HG02938 (cell line): Measurements from ENCODE around the gene BCAS1.

ENCODE experiments used
- ATAC-seq: cut with Tn5 transposase; IDR thresholded peaks from one replicate; pipeline ENCODE4 v1.9.1; 2021; ENCODE audit warnings: mild to moderate bottlenecking, moderate library complexity; ENCODE audit not compliant: unreplicated experiment

The BCAS1 gene

DNA sequence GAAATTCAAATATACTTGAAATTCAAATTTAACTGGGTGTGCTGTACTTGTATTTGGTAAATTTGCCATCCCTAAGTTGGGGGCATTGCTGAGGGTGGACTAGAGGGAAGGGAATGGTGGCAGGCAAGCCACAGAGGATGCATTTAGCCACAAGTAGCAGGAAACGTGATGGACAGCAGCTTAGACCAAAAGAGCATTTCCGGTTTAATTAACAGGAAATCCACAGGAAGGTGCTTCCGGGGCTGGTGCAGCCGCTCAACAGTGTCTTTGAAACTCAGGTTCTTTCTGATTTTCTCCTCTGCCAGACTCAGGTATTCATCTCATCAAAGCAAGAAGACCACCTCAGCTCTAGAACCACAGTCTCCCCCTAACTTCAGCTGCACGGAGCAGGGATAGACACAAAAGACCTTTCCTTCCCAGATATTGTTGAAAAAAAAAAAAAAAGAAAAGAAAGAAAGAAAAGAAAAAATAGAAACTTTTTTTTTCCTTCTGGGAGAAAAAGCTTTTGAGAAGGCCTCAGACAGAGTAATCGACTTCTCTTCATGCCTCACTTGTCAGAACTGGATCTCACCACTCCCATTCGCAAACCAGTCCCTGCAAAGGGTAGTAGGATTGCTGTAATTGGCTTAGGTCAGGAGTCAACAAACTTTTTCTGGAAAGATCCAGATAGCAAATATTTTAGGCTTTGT, 8.0 kb upstream of the BCAS1 start:
- peak; percentile 74 for ATAC-seq

GRCh38 chr20:54076259-54076658, 5.9 kb upstream of the BCAS1 start:
- no peak for ATAC-seq

GRCh38 chr20:54075322-54075721, 4.9 kb upstream of the BCAS1 start:
- no peak for ATAC-seq

- no peak for ATAC-seq
These were observed 4.1 kb upstream of the BCAS1 start for GRCh38 chr20:54074511-54074910.

GRCh38 chr20:54073288-54073687, 2.9 kb upstream of the BCAS1 start:
- ATAC-seq, result no peak

GRCh38 chr20:54069501-54069971, 858 bp downstream of the BCAS1 start:
- no peak for ATAC-seq

DNA sequence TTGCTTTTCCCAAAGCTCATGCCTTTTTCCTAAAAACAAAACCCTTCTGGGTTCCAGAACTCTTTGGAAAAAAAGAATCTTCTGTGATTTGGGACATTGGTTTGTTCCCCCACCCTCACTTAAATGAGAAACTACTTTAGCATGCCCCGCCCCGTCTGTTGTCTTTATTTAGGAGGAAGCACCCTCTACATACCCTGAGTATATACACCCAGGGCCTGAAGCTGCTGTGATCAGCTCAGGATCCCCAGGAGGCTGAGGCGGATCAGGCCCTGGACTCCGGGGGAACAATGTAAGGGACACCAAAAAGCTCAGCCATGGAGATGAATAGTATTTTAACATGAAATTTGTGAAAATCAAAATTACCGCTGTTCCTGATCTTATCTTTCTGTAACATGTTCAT, 1.4 kb downstream of the BCAS1 start:
- ATAC-seq, result no peak

GRCh38 chr20:54068495-54068894, 1.9 kb downstream of the BCAS1 start:
- no peak for ATAC-seq

GRCh38 chr20:54067606-54068174, 2.7 kb downstream of the BCAS1 start:
- ATAC-seq, result peak; percentile 64

GRCh38 chr20:54065601-54066038, 4.8 kb downstream of the BCAS1 start:
- no peak for ATAC-seq

DNA sequence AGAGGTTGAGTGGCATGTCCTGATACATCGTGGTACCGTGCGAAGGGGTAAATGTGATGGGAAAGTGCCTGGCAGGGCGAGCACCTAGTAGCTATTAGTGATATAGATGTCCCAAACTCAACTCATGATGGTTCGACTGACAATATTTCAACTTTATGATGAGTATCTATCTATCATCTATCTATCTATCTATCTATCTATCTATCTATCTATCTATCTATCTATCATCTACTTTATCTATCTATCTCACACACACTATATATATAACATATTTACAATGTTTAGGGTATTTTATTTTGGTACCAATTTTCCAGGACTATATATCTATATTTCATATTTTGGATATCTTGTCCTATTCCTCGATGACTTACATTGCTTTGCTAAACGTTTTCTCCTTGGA, 5.5 kb downstream of the BCAS1 start:
- no peak for ATAC-seq

DNA sequence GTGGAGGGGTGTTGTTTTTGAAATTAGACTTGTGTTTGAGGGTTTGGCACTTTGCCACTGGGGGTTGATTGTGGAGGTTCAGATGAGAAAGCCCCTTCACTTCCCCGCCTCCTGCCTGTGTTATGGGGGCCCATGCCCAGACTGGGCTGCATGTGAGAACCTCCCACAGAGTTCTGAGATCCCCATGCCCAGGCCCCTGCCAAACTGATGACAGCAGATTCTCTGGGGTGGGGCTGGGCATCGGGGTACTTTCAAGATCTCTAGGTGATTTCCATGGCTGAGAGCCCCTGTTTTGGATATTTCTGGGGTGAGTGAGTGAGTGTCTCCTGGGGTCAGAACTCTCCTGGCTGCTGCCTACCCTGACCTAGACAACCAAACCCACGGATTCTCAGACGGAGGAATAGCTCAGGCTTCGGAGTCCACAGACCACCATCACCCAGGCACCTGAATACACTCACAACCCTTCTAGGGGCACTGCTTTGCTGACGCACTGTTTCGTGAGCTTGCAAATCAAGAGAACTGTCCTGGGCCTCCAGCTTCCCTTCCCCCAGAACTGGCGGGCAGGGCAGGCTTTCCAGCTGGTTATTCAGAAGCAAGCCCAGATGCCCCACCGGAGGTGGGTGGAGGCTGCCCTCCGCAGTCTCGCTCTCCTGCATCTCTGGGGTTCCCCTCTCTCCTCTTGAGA, 6.3 kb downstream of the BCAS1 start:
- ATAC-seq, result no peak

DNA sequence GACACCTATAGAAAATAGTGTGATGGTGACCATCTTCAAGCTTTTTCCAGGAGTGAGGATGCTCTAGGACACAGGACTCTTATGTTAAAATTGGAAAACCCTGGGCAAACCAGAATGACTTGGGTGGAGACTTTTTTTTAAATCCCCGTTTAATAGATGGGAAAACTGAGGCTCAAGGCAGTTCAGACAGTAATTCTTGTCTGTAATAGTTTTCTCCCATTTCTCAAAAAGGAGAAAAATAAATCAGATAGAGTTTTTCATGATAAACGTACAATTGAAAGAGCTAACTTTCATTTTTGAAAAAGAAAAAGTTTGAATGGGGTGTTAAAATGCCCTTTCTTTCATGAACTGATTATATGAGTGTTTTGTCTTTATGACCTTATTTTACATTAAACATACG, 6.8 kb downstream of the BCAS1 start:
- ATAC-seq, result no peak

DNA sequence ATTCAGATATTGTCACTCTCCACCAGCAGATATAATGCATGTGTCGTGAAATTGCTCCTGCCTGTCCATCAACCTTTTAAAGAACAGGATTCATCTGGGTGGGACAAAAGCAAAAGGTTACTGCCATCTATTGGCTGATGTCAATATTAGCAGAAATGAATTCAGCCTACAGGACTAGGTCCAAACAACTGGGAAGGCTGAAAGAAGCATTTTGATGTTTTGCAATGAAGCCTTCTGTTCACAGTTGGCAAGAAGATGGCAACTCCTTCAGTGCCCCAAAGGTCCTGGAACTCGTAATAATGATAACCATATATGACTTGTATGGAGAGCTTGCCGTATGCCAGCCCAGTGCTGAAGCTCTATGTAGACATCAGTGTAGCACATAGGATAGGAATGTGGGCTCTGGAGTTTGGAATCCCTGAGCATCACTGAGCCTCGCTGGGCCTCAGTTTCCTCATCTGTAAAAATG, 7.5 kb downstream of the BCAS1 start:
- no peak for ATAC-seq

DNA sequence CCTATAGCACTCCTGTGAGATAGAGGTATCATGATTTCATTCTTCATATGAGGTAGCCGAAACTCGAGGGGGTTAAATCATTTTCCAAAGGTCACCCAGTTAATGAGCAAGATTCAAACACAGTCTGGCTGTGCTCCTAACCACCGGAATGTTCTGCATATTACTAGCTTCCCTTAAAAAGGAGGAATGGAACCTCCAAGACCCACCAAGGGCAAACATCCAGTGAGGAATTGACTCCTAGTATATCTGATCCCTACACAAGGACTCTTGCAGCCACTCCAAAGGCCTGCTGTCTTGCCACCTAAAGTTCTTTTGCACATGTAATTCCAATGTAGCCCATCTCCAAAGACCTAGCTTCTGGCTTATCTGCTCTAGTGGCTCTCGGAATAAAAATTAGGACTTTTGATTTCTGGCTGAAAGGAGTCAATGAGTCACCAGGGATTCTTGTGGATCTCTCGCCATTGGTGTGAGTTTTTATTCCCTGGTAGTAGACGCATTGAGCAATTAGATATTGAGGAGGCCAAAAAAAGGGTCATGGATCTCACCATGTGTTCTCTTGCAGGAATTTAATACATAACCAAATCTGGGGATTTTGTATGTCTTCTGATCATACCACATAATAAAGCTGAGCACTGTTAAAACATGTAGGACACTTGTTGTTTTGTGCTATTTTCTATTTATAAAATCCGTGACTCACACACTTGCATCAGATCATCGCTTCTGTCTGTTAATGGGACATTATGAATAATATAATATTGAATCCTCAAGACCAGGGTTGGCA, 9.1 kb downstream of the BCAS1 start:
- no peak for ATAC-seq

DNA sequence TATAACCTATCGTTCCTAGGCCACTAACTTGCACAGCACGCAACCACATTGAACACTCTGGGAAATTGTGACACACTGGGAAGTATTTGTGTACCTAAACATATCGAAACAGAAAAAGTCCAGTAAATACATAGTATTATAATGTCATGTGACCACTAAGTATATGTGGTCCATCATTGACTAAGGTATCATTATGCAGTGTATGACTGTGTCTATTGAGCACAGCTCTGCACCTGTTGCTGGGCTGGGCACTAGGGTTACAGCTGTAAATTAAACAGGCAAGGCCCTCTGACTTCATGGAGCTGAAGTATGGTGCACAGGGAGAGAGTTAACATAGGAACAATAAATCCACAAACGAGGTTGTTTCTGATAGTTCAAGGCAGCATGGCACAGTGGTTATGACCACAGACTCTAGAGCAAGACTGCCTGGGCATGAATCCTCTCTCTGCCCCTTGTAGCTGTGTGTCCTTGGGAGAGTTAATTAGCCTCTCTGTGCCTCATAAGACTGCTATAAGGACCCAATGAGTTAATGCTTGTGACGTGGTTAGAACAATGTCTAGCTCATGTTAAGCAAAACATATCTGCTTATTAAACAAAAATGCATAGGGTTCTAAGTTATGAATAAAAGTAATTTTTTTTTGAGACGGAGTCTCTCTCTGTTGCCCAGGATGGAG, 10.6 kb downstream of the BCAS1 start:
- ATAC-seq, result no peak

DNA sequence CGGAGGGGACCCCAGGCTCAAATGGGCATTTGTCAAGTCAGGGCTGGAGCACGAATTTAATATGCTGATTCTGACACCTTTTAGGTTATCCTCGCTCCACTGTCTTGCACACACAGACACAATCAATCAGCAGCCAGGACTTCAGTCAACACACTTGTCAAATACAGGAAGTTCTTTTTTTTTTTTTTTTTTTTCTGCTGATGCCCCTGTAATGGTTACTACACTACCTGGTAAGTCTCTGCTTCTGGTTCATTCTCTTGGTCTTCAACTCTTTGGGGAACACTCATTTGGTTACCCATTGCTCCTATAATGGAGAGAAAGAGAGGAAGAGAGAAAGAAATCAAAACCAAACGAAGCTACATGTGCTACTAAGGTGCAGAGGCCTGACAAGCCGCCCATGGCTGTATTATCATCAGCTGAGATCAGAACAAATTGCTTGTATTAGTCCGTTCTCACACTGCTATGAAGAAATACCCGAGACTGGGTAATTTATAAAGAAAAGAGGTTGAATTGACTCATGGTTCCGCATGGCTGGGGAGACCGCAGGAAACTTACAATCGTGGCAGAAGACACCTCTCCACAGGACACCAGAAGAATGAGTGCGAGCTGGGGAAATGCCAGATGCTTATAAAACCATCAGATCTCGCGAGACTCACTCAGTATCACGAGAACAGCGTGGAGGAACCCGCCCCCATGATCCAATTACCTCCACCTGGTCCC, 11.8 kb downstream of the BCAS1 start:
- ATAC-seq, result peak; percentile 76

- ATAC-seq, result no peak
These were observed 13.4 kb downstream of the BCAS1 start for GRCh38 chr20:54056762-54057639.

GRCh38 chr20:54054516-54054915, 15.9 kb downstream of the BCAS1 start:
- no peak for ATAC-seq
